Activated CD8-positive, alpha-beta memory T cell treated with anti-CD3 and anti-CD28 coated beads, Interleukin-2, amount 50 U/mL, for 24 hours (primary cell): ENCODE data around the gene ANO6.

ENCODE experiments used
- DNase-seq: peaks from one replicate; pipeline ENCODE4 v3.0.0-alpha.2; 2020; ENCODE audit errors: extremely low read depth

ANO6 gene

DNA sequence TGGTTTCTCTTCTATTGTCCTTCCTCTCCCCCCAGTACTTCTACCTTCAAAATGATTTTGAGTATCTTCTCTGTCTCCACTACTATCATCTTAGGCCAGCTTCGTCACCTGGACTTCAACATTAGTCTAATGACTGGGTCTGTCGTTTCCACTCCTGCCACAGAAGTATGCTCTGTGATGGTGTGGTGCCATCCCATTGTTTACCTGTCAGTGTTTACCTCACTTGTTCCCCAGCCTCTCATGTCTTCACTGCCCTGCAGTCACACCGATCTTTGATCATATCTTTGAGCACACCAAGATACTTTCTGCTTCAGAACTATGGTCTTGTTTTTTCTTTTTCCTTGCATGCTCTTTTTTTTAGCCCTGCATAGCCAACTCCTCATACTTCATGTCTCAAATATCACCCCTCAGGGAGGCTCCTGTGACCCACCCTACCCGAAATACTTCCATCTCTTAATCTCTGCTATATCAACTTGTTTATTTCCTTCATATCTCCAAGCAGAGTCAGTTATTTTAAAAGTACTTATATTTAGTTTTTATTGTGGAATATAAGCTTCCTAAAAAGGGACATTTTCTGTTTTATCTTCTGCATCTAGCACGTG lies 60.4 kb downstream of the ANO6 start:
- DNase-seq: no peak

DNA sequence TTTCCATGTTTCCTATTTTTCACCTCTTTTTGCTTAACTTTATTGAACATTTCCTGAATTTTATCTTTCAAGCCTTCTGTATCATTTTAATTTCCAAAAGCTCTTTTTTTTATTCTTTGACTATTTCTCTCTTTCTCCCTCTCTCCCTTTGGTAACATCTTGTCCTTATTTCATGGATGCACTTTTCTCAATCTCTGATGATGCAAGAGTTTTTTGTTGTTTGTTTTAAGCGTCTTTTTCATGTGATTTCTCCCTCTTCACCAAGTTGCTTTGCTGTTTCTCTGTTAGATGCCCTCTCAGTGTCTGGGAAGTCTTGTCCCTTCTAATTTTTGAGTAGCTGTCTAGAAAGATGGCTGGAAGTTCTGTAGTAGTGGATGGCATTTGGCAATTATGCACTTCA lies 62.6 kb downstream of the ANO6 start:
- DNase-seq: no peak

DNA sequence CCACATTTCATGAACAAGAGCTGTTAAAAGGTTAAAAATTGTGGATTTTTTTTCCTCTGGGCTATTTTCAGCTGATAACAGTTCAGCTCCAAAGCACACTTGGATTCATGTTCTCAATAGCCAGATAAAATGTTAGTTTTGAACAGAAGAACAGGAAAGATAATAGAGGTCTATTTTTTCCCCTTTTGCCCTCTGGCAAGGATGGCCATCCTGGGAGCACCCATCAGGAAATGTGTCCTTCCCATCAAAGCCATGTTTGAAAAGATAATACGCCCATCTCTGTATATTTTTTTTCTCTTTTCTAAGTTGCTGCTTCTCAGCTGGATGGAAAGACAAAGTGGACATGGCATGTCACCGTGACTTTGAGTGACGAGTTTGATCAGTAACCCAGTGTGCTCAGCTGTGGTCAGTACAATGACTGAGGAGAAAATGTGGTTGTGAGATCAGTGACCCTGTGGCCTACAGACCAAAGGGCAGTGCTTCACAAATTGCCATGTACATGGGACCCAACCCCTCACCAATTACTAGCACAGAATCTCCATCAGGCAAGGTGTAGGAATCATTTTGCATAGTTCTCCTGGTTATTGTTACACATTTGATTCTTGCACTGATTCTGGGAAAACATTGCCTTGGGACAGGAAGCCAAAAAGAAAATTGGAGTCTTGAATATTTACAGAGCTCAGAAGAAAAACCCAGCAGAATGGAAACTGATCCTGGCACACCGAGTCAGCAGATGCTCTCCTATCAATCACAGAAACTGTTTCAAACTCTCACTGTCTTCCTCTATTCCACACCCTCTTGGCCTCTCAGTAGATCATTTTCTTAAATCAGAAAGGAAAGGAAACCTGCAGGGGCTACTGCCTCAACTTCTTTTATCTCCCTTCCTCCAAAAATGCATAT lies 64.3 kb downstream of the ANO6 start:
- DNase-seq: no peak

DNA sequence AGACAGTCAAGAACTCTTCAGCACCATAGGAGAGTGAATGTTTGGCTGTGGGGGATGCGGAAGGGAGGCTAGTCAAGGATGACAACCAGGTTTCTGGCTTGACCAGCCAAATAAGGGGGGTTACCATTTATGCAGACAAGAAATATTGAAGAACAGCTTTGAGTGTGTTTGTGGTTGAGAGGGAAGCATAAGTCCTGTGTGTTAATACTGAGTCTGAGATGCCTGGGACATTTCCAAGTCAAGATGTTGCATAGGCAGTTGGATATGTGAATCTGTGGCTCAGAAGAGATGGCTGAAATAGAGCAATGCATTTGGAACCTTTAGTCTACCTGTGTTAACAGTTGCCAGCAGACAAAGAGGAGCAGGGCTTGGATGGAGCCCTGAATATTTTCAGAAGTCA lies 66.1 kb downstream of the ANO6 start:
- DNase-seq: no peak

DNA sequence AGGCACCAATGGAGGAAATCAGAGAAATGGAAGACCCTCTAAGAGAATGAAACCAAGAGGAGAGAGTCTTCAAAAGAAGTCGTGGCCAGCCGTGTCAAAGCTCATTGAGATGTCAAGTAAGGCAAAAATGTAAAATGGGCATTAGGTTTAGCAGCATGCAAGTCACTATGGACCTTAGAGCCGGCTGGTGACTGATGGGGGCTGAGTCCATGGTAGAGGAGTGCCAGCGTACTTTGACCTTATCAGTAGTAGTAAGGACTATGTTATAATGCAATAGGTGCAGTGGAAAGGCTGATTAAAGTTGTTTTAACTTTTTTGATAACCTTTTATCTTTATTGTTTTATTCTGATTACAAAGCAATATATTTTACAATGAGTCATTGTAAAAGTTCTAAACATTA lies 66.5 kb downstream of the ANO6 start:
- DNase-seq: no peak

DNA sequence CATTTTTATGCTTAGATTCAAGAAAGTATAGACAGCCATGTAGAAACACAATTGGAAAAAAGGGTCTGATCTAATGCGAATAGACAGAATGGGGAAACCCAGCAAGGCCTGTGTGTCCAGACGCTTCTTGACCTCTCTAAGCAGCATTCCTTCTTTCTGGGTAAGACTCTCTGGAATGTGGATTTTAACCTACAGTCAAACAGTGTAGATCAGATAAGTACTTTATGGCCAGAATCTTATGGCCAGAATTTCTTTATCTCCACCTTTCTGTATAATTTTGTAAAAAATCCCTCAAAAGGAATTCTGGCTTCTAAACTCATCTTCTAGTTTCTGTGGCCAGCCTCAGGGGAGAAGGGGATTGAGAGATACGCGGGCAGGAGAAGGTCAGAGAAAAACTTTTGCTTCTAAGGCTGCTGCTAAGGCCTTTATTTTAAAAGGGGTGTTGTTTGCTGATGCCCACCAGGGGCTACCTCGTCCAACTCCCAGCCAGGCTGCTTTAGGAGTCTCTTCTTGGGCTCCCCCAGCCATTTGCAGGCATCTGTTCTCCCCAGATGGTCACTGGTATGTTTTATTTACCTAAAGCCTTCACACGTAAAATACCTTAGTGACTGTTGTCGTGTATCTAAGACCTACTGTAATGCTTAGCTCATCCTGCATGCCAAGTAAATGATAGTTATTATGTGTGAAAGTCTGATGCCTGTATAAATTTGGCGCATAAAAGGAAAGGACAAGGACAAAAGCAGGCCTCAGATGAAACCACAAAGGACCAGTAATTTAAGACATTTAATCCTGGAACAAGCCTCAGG lies 68.4 kb downstream of the ANO6 start:
- no peak for DNase-seq

DNA sequence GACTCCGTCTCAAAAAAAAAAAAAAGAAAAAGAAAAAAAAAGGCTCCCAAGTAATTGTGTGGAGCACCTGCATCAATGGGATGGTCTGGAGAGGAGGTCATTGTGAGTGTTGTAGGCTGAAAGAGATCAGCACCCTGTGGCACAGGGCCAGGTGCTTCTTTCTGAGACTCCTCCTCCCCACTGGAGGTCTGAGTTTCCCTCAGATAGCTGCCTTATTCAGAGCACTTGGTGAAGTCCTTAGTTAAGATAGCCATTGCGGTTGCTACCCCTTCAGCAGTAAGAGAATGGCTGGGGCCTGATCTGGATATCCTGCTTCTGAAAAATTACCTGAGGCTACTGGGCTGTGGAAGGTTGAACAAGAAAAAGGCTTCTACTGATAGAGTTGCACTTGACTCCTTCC lies 69.8 kb downstream of the ANO6 start:
- DNase-seq: no peak

DNA sequence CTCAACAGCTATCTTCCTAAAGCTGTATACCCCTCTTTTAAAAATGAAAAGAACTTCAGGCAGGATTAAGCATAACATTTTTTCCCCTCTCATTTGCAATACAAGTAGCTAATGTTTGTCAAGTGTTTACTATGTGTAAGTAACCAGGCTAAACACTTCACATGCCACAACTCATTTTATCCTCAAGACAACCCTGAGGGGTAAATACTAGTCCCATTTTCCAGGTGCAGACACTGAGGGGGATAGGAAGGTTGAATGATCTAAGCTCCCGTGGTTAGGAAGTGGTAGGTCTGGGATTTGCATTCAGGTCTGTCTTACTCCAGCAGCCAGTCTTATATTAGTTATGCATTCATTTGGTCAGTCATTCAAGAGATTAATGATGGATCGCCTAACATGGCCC lies 70.7 kb downstream of the ANO6 start:
- no peak for DNase-seq

DNA sequence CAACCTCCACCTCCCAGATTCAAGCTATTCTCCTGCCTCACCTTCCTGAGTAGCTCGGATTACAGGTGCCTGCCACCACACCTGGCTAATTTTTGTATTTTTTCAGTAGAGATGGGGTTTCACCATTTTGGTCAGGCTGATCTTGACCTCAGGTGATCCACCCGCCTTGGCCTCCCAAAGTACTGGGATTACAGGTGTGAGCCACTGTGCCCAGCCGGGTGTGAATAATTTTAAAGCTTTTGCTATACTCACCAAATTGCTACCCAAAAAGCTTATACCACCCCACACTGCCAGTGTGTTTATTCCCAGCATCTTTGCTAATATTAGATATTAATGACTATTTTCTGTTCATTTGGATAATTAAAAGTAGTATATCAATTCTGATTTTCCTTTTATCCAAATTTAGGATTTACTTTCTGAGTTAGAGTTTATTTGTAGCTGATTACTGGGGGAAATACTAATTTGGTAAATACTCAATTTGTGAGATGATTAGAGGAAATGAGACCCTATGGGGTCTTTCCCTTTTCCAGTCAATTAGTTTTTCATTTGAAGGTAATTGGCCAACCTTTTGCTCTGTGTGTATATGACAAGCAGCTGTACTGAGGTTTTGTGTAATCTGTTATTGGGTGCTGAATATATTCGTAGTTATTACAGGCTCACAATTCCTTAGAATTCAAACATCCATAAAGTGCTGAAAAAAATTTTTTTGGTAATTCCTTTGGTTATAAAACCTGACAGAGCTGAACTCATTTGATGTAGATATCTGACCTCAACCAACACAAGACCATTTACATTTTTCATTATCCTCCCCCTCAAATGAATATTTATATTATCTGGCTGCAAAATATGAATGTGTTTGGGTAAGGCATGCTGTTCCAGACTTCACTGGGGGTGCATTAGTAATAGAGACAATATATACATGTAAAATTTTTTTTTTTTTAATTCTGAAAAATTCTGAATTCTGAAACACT lies 73.6 kb downstream of the ANO6 start:
- no peak for DNase-seq

DNA sequence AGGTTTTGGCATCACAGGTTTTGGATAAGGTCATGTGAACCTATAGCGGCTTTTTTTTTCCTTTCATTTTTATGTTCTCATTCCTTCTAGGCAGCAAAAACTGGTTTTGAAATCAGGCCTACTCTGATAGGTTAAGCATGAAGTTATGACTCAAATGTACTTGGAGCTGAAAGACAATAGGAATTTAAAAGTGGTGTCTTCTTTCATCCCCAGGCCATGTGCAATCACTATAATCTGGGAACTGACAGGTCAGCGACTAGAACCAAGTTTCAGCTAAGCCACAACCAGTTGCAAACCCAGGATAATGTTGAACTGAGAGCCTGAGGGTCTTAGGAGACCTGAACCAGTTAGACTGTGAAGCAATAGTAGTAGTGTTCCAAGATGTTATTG lies 74.3 kb downstream of the ANO6 start:
- no peak for DNase-seq

DNA sequence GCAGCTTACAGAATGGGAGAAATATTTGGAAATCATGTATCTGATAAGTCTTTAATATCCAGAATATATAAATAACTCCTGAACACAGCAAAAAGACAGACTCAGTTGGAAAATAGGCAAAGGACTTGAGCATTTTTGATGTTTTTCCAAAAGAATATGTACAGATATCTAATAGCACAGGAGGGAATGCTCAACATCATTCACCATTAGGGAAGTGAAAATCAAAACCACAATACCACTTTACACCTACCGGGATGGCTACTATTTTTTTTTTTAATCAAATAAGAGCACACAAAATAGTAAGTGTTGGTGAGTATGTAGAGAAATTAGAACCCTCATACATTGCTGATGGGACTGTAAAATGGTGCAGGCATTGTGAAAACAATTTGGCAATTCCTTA lies 75.6 kb downstream of the ANO6 start:
- DNase-seq: no peak

DNA sequence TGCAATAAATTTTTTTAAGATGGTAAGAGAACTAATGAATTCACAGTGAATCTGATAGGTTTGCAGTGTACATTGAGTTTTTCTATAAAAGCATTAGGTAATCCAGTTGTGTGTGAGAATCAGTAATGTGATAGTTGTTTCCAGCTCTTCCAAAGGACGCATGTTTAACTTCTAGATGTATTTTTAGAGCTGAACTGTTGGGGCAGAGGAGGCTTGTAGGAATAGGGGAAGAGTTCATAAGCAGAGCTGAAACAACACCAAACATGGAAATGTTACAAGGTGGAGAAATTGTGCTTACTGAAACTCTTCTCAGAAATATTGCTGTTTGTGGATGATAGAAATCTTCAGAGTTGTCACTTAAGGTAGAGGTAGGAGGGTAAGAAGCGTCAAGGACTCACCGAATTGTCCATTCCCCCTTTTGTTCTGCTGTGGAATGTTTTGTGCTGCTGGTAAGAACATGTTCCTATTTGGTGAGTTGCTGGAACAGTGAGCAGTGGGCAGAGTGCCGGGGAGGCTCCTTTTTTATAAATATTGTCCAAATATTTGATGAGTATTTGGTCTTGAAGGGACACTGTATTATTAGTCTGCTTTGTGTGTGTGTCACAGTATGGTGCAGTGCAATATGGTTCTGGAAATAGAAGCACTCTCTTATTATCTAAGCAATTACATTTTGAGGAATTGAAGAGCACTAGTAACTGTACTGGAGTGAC lies 76.7 kb downstream of the ANO6 start:
- no peak for DNase-seq

DNA sequence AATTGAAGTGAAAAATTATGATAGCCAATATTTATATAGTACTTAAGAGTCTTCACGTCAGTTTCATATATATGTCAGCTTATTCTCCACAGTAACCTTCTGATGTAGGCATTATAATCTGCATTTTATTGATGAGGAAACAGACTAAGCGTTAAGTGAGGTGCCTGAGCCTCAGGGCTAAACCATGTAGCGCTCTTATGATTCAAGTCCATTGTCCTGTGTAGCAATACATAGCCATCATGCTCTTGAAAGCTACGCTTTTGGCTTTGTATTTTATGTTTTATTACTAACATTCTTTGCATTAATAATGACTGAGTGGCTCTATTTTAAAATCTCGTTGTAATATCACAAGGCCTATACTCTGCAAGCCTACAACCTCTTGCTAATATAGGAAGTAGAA lies 79.0 kb downstream of the ANO6 start:
- no peak for DNase-seq

DNA sequence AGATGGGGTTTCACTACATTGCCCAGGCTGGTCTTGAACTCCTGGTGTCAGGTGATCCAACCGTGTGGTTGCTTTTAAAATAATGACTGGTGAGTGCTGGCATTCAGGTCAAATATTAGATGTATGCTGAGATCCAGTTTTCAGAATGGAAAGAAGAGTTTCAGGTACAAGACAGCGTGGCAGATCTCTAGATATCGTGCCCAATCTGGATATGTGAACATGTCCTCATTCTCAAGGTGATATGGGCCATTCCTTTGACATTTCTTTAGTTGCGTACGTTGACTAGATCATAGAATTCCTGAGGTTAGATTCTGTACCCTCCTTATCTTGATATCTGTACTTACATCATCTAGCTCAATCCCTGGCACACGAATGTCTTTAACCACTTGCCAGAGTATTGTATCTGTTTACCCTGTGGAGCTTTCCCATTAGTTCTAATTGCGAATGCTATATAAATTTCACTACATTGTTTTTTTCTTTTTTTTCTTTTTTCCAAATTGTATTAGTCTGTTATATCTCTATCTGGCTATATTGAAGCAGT lies 80.2 kb downstream of the ANO6 start:
- no peak for DNase-seq

DNA sequence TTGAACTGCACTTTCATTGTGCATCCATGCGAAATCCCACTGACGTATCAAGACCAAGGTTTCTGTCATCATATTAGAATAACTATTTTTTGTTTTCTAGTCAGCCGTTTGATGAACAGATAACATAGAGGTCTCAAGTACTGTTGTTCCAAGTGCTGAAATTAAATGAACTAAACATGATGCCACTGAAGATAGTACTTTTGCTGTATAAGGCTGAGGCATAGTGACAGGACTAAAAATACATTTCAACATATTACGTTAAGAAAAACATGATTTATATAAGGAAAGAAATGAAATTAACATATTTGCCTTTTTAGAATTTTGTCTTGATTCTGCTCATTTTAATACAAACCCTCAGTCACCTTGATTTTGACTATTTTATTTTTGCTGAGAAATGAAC lies 82.2 kb downstream of the ANO6 start:
- DNase-seq: no peak

DNA sequence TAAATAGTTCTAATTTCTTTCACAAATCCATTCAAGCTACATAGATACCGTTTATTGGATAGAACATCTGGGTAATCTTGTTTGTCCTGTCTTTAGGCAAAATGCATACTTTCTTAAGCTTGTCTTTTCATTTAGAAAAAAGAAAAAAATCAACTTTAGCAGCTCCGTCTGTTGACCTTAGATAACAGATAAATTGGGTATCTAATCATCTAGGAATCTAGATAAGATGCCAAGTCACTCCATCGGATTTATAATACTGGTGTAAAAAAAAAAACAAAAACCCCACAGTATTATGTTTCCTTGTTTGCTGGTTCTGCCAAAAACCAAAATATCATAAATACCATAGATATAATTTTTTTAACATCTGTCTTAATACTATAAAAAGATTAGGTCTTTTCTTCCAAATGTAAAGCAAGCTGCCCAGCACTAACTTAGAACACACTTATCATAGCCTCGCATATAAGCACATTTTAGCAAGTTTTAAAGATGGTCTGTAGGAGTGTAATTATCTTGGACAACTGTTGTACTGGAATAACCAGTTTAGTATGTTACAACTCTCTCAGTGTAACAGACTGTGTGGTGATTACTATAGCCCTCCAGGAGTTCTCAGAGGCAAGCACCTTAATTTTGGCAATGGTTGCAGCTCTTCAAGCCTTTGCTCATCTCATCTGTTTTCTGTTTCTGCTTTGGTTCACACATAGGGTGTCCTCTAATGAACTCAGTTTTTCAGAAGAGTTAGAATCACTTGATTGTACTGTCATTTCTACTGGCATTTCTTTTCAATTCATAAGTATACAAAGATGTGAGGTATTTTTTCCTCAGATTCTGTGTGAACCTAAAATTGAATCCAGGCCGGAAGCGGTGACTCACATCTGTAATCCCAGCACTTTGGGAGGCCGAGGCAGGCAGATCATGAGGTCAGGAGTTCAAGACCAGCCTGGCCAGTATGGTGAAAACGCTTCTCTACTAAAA lies 83.1 kb downstream of the ANO6 start:
- no peak for DNase-seq

DNA sequence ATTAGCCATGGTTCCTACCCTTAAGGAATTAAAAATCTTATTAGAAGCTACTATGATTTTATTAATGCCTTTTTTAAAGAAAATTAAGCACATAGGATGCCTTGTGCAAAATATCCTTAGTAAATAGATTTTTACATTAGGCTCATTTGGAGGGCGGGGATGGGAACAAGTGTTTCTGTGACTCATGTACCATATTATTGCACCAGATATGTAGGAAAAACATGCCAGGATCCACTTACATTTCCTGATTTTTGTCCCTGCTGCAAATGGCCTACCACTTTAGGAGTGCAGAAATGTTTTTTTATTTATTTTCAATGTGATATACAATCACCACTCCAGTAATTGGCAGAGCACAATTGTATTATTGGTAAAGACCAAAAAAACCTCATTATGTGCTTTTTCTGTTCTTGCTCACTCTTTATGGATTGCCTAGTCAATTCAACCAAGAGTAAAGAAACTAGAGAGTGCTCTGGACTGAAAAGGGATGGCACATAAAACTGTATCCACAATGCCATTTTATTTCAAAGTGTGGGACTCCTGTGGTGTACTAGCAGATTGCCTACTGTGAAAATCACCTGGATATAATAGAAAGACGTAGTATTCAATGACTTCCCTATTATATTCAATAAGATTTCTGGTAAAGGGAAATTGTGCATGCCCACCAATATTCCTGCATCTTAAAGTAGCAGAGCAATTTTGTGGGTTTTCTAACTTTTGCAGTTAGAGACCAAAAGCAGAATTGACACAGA lies 86.9 kb downstream of the ANO6 start:
- no peak for DNase-seq

DNA sequence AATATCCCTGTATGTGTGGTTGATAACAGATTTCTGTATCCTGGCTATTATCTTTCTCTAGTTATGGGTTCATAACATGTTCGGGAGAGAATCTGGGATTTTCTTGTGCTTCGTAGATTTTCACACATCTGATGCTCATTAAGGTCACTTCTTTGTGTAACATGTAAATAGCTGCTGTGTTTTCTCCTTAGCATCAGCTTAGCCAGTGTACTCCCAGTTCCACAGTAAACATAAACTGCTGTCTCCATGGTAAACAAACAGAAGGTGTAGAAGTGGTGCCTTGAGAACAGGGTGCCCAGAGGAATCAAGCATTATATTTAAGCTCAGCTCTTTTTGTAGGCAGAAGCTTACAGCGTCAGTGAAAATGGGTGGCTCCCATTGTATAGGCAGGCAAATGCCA lies 88.0 kb downstream of the ANO6 start:
- DNase-seq: no peak
